Neural crest cell (in vitro differentiated cells): ENCODE measurements around the gene SRR. TPM values are rescaled to one million over a fixed set of nuclear protein-coding genes. Genes with fewer than 3 reads are reported as not detected.

Source experiments
- DNase-seq: peaks from one replicate; pipeline ENCODE4 v3.0.0; 2021; ENCODE audit warnings: low read depth, mixed read lengths, low spot score
- H3K27ac Mint-ChIP-seq: one replicate; pipeline ENCODE4 v1.8.0; 2021; ENCODE audit warnings: mild to moderate bottlenecking, mixed read lengths; ENCODE audit not compliant: unreplicated experiment
- H3K27me3 Mint-ChIP-seq: 2 replicates; pipeline ENCODE4 v1.8.0; 2021; ENCODE audit warnings: low read depth, mild to moderate bottlenecking, mixed read lengths
- H3K36me3 Mint-ChIP-seq: 2 replicates; pipeline ENCODE4 v1.8.0; 2021; ENCODE audit warnings: low read depth, mild to moderate bottlenecking, mixed read lengths
- H3K4me1 Mint-ChIP-seq: 2 replicates; pipeline ENCODE4 v1.8.0; 2021; ENCODE audit warnings: mixed read lengths
- H3K4me3 Mint-ChIP-seq: one replicate; pipeline ENCODE4 v1.8.0; 2021; ENCODE audit warnings: mild to moderate bottlenecking, mixed read lengths
- H3K9me3 Mint-ChIP-seq: 2 replicates; pipeline ENCODE4 v1.8.0; 2021; ENCODE audit warnings: mixed read lengths
- CTCF ChIP-seq: fragments of 200-600 bp; sonication (generic); conservative IDR thresholded peaks from 2 replicates; pipeline ENCODE4 v1.5.0; 2021; ENCODE audit warnings: antibody characterized with exemption, mild to moderate bottlenecking
- total RNA-seq: library from RNA; stranded (reverse); gene quantifications from 2 replicates; pipeline ENCODE4 v1.2.1, GENCODE V29; 2021

Gene SRR
- total RNA-seq, 1 donor from 2014 or later = 35.7 TPM

- Mint-ChIP-seq H3K9me3 (no peaks in the 10 kb centered on the region), H3K4me3 (no peak overlapping the region), H3K36me3 (peaks cover 5% of the 10 kb centered on the region), H3K27me3 (no peaks in the 10 kb centered on the region), H3K4me1 (no peaks in the 10 kb centered on the region), H3K27ac (peak overlapping the region; percentile 39)
- no peak for TF ChIP-seq CTCF
- no peak for DNase-seq
These were observed 31.6 kb upstream of the SRR start for GRCh38 chr17:2271985-2272702.

DNA sequence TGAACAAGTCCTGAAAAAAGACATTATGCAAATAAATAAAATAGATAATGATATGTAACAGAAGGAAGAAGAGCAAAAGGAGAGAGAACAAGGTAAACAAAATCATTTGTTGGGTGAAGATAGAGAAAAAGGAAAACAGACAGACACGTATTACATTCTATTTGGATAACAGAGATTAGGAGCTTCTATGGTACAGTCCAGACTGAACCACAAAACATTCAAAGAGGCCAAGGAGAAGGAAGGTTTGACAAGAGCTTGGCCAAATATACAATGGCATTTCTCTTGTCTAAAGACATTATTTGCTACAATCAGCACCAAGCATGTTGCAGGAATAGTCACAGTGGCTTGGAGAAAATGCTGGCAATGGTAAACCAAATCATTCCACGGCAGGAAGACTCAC, 29.3 kb upstream of the SRR start:
- Mint-ChIP-seq H3K27ac (no peak overlapping the region), H3K36me3 (peaks cover 5% of the 10 kb centered on the region), H3K4me3 (no peak overlapping the region), H3K9me3 (no peaks in the 10 kb centered on the region), H3K27me3 (no peaks in the 10 kb centered on the region), H3K4me1 (no peaks in the 10 kb centered on the region)
- TF ChIP-seq CTCF = no peak
- no peak for DNase-seq

GRCh38 chr17:2275722-2276121, 28.0 kb upstream of the SRR start:
- peaks cover 5% of the 10 kb centered on the region for H3K36me3 Mint-ChIP-seq
- H3K27ac Mint-ChIP-seq = no peak overlapping the region
- DNase-seq = no peak
- no peaks in the 10 kb centered on the region for H3K4me1 Mint-ChIP-seq
- H3K4me3 Mint-ChIP-seq = no peak overlapping the region
- H3K27me3 Mint-ChIP-seq = no peaks in the 10 kb centered on the region
- no peak for TF ChIP-seq CTCF
- H3K9me3 Mint-ChIP-seq = no peaks in the 10 kb centered on the region

DNA sequence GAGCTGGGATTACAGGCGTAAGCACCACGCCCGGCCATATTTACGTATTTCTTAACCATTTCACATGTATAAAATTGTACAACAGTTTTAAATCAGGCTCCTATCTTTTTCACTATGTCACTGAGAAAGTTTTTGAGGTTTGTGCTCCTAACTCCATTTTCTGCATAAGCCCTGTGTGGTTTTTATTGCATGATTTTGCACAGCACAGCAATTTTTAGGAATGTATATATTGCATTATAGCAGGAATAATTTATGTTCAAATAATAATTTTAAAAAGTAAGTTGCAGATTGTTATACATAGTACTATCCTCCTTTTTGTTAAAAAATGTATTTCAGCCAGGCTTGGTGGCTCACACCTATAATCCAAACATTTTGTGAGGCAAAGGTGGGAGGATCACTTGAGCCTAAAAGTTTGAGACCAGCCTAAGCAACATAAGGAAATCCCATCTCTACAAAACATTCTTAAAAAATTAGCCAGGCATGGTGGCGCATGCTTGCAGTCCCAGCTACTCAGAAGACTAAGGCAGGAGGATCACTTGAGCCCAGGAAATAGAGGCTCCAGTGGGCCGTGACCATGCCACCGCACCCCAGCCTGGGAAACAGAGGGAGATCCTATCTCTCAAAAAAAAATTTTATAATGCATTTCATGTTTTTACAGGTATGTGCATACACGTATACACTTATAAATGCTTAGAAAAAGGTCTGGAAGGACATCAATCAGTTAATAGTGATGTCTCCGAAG, 26.1 kb upstream of the SRR start:
- no peak overlapping the region for H3K4me3 Mint-ChIP-seq
- TF ChIP-seq CTCF = no peak

DNA sequence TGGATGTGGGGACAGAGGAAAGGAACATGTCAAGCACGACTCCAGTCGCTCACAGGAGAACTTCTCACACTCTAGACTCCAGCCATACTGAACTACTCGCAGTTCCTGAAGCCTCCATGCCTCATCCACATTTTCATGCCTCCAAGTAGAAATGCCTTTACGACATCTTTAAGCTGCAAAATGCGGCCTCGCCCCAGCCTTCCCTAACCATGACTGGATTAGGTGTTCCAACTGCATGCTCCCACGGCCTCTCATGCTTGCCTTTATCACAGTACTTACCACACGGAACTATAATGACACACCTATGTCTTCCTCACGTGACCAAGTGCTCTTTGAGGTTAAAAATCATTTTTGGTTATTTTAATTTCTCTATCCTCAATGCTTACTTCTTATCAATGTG, 24.0 kb upstream of the SRR start:
- Mint-ChIP-seq H3K27me3 (no peaks in the 10 kb centered on the region), H3K27ac (no peak overlapping the region), H3K4me3 (no peak overlapping the region), H3K36me3 (peaks cover 7% of the 10 kb centered on the region), H3K4me1 (no peaks in the 10 kb centered on the region), H3K9me3 (no peaks in the 10 kb centered on the region)
- DNase-seq = no peak
- TF ChIP-seq CTCF = no peak

More for the DNA sequence above, 26.1 kb upstream of the SRR start:
- H3K4me1 Mint-ChIP-seq = no peaks in the 10 kb centered on the region
- peaks cover 2% of the 10 kb centered on the region for H3K36me3 Mint-ChIP-seq
- H3K9me3 Mint-ChIP-seq = no peaks in the 10 kb centered on the region
- no peak overlapping the region for H3K27ac Mint-ChIP-seq
- H3K27me3 Mint-ChIP-seq = no peaks in the 10 kb centered on the region
- no peak for DNase-seq
